Measurements from ENCODE around the gene STIM1.
"Not testable (repeated sequence)": the region's sequence is repeated elsewhere in the genome, so short reads cannot be mapped to it uniquely, and the experiment has no call there.

STIM1 gene

DNA sequence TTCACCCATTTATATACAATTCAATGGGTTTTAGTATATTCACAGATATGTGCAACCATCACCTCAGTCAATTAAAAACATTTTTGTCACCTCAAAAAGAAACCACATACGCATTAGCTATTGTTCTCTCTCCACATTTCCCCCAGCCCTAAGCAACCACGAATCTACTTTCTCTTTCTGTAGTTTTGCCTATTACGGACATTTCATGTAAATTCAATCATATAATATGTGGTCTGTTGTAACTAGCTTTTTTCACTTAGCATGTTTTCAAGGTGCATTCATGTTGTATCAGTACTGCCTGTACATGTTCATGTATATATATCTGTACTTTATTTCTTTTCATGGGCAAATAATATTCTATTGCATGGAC is 134.4 kb downstream of the STIM1 start:
- DNase-seq, result no peak

DNA sequence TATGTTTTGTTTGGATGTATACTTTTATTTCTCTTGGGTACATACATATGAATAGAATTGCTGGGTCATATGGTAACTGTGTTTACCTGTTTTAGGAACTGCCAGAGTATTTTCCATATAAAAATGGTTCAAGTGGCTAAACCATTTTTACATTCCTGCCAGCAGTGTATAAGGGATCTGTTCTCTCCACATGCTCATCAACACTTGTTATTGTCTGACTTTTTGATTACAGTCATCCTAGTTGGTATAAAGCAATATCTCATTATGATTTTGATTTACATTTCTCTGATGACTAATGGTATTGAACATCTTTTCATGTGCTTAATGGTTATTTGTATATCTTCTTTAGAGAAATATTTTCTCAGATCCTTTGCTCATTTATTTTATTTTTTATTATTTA is 134.9 kb downstream of the STIM1 start:
- DNase-seq, result no peak

DNA sequence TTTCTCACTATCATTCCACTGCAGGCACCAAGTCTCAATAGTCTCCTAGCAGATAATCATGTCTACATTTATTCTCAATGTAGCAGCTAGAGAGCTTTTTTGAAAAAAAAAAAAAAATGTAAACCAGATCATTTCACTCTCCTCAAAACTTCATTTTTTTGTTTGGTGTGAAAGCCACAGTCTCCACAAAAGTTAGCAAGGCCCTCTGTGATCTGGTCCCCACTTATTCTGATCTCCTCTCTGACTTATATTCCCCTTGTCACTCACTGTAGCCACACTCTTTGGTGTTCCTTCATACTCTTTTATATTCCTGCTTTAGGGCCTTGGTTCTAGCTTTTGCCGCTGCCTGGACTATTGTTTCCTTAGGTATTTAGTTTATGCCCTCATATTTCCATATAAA is 137.5 kb downstream of the STIM1 start:
- no peak for DNase-seq

DNA sequence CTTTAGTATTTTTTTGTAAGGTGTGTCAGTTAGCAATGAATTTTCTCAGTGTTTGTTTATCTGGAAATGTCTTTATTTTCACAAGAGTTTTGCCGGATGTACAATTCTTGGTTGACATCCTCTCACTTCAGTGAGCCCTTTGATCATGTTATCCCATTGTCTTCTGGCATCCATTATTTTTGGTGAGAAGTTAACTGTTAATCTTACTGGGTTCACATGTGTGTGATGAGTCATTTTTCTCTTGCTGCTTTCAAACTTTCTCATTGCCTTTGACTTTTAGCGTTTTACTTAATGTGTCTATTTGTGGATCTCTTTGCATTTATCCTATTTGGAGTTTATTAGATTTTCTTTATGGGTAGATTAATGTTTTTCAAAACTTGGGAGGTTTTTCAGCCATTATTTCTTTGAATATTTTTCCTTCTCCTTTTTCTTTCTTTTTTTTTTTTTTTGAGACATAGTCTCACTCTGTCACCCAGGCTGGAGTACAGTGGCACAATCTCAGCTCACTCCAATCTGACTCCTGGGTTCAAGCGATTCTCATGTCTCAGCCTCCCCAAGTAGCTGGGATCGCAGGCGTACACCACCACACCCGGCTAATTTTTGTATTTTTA is 138.7 kb downstream of the STIM1 start:
- no peak for DNase-seq

DNA sequence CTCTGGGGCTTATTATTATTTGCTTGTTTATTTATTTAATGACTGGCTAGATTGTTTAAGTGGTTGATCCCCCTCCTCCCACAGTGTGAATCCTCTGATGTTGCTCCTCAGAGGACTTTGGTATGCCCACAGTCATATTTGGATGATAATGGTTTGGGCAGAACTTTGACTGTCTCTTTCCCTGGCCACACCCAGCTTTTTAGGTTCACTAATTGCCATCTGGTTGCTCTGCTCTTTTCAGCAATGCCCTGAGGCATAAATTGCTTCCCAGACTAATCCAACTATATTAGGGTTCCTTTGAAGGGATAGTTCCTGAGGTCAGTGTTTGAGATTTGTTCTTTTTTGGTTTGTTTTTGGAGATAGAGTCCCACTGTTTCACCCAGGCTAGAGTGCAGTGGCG is 139.8 kb downstream of the STIM1 start:
- DNase-seq, result no peak

DNA sequence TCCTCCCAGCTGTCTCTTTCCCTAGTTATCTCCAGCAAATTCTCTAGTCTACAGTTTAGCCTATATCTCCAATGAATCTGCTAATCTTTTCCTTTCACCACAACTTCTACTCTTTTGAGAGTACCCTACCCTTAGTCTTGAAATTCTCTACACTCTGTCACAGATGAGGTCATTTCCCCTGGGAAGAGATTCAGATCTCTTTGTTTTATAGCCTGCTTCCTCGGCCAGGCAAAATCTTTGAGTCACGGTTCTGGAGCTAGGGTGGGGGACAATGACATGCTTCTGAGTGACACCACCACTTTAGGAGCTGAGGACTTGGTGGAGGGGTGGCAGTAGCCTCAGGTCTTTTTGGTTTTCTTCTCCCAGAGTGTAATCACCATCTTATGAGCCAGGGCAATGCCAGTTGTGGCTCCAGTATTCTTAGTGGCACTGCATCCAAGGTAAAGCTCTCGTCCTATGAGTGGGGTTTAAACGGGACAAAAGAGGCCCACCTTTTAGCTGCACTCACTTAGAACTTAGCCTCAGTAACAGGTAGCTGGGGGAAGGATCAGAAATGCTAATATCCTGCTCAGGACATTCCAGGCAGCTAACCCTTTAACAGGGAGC is 140.6 kb downstream of the STIM1 start:
- no peak for DNase-seq

DNA sequence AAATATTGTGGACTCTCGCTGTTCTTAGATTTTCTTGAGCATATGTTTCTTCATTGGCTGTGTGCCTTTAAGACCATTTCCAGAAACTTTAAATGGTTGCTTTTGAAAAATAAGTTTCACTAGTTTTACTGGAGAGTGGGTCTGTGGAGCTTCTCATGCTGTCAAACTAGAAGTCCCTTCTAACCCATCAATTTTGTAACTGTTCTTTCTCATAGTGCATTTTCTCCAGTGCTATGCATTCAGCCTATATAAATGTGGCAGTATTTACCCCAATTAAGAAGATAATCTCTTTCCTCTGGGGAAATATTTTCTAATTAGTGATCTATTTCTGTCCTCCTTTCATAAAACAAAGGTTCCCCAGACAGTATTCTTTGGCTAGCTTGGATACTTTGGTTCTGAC is 141.2 kb downstream of the STIM1 start:
- no peak for DNase-seq

DNA sequence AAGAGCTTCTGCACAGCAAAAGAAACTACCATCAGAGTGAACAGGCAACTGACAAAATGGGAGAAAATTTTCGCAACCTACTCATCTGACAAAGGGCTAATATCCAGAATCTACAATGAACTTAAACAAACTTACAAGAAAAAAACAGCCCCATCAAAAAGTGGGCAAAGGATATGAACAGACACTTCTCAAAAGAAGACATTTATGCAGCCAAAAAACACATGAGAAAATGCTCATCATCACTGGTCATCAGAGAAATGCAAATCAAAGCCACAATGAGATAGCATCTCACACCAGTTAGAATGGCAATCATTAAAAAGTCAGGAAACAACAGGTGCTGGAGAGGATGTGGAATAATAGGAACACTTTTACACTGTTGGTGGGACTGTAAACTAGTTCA is 149.3 kb downstream of the STIM1 start:
- not testable (repeated sequence) for DNase-seq

DNA sequence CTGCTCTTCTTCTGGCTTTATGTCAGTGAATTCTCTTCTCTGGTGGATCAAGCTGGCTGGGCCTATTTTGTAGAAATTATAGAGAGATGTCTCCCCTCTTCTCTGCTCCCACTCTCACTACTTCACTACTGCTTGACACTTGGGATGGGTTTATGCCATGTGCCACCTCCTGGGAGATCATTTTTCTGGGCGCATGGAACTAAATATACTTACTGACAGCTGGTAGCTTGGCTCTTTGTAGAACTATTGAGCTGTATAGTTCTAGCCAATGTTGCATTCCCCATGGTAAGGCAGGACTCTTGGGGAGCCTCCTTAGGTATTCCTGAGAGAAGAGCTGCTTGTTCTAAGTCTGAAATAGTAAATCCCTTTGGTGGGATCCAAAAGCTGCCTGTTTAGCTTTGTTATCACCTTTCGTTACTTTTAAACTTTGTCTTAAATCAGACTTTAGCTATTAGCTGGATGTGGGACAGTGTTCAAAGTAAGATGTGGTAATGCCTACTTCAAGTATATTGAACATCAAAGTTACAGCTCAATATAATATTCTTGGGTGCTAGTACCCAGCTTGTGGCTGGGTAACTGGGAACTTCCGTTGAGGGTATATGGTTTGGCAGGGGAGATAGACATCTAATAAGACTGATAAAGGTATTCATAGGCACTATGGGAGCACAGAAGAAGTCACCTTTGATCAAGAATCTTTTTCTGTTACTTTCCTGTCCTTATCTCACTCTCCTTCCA is 151.6 kb downstream of the STIM1 start:
- DNase-seq, result no peak

DNA sequence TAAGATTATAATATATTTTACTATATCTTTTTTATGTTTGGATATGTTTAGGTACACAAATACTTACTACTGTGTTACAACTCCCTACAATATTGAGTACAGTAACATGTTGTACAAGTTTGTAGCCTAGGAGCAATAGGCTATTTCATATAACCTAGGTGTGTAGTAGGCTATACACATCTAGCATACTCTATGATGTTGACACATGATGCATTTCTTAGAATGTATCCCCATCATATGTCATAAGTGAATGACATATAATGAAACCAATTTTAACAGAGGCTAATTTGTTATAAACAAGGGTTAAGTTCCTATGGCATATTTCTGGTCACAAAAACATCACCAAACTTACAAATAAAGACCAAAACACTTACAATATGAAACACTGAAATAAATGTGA is 152.7 kb downstream of the STIM1 start:
- DNase-seq, result no peak

DNA sequence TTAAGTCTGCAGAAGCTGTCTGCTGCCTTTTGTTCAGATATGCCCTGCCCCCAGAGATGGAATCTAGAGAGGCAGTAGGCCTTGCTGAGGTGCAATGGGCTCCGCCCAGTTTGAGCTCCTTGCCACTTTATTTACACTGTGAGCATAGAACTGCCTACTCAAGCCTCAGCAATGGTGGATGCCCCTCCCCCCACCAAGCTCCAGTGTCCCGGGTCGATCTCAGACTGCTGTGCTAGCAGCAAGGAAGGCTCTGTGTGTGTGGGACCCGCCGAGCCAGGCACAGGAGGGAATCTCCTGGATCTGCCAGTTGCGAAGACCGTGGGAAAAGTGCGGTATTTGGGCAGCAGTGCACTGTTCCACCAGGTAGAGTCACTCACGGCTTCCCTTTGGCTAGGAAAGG is 161.1 kb downstream of the STIM1 start:
- DNase-seq, result not testable (repeated sequence)

DNA sequence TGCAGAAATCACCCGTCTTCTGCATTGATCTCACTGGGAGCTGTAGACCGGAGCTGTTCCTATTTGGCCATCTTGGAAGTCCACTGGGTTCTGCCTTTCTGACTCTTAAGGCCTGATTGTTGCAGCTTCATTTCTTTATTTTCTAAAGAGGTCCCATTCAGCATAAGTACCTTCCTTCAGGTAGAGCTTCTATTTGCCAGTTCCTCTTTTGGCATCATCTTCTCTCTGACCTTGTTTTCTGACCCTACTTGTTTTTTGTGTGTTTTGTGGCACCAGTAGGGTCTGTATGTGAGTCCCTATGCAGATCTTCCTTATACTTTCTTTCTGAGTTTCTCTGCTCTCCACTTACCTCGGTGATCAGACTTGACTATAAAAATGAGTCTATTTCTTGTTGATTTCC is 161.7 kb downstream of the STIM1 start:
- DNase-seq, result no peak

DNA sequence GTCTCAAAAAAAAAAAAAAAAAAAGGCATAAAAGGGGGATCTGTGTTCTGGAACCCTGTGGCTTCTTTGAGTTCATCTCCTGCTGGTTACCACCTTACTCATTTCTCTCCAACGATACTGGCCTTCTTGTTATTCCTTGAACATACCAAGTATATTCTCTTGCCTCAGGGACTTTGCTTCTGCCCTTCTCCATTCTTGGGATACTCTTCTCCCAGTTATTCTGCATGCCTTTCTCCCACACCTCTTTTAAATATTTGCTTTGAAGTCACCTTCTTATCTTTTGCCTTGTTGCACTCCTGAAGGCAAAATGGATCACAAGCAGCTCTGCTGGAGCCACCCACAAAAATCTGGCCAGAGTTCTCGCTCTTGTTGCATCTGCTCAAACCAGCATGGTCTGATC is 163.2 kb downstream of the STIM1 start:
- DNase-seq, result no peak

DNA sequence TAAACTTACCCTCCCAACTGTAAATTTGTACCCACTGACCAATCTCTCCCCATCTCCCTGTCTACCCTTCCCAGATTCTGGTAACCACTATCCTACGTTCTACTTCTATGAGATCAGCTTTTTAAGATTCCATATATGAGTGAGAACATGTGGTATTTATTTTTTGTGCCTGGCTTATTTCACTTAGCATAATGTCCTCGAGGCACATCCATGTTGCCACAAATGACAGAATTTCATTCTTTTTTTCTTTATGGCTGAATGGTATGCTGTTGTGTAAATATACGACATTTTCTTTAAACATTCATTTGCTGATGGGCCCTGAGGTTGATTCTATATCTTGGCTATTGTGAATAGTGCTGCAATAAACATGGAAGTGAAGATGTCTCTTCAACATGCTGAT is 164.4 kb downstream of the STIM1 start:
- DNase-seq, result no peak

DNA sequence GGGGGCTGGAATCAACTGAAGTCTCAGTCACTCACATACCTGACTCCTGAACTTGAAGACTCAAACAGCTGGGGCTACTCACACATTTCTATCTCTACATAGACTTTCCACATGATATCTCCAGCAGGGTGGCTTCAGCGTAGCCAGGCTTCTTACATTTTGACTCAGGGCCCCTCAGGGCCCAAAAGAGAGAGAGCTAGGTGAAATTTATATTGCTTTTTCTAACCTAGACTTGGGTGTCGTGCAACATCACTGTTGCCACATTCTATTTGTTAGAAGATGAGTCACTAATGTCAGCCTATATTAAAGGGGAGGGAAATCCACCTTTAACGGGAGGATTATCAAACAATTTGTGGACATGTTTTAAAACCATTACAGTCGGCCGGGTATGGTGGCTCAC is 167.2 kb downstream of the STIM1 start:
- no peak for DNase-seq

DNA sequence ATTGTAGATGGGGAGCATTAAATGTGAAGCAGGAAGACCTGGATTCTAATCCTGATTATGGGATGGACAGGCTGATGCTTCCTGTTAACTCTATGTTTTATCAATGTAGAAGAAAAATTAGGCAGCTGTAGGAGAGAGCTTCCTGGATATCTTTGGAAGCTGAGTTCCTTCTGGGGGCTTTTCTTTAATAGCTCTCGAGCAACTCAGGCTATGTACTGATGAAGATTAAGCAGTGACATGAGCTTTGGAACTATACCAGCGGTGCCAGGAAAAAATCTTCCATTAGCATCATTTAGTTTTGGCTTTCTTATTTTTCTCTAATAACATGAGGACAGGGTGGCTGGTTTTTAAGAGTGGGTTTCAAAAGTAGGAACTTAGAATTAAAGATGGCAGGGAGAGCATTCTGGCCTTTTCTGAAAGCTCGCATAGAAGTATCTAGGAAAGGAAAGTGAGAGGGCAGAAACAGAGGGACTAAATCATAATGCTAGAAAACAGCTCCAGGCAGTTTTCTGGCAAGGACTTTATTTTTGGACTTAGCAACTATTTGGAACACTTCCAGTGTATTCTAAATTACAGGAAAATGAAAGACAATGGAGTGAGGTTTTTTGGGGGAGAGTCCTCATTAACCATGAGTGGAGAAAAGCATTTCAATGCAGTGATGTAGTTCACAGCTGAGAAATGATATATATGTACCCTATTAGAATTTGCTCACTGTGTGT is 169.9 kb downstream of the STIM1 start:
- DNase-seq, result no peak

DNA sequence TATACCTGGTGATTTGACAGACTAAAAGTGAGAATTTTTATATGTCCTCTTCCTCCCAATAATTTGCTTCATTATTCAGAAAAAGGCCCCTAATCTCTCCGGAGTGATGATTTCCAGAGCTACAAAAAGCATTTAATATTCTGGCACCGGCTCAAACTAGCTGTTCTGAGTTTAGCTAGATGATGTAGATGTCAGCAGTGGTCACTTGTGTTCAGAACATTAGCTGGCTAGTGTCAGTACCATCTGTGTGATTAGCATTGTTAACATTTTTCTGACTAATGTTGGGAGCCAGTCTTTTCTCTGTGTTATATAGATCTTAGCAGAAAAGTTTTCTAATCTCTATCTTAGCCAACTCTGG is 170.5 kb downstream of the STIM1 start:
- DNase-seq, result no peak

DNA sequence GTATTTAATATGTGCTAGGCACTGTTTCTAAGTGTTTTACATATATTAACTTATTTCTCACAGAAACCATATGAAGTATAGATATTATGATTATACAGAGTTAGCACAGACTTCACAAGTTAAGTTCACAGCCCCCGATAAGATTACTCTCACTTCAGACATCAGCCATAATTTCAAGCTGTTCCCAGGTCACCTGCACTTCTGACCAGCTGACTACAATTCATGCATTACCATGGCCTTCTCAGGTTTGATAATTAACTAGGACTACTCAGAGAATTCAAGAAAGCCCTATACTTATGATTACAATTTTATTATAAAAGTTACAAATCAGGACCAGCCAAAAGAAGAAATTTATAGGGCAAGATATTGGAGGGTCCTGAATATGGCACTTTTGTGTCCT is 170.9 kb downstream of the STIM1 start:
- no peak for DNase-seq

DNA sequence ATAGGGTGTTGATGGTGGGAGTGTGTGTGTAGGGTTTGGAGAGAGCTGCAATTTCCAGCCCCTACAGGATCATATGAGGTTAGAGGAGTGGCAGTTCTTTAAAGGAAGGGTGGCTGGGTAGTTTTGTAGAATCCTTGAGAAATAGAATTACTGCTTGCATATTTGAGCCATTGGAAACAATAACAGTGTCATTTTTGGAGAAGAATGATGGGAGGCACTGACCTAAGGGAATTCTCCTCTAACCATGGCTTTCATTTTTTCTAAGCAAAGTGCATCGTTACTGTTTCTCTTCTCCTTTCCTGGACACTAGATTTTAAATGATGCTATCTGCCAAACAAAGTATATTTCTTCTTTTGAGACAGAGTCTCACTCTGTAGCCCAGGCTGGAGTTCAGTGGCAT is 172.3 kb downstream of the STIM1 start:
- no peak for DNase-seq

DNA sequence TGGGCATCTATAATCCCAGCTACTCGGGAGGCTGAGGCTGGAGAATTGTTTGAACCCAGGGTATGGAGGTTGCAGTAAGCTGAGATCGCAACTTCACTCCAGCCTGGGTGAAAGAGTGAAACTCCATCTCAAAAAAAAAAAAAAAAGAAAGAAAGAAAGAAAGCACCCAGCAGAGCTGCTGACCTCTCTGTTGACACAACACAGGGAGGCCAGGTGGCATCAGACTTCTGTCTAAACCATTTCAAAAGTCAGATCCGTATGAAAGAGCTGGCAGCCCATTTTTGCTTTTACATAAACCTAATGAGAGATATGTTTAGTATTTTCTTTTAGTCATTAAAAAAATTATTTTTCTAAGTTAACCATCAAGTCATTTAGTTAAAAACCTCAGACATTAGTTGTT is 174.7 kb downstream of the STIM1 start:
- no peak for DNase-seq

DNA sequence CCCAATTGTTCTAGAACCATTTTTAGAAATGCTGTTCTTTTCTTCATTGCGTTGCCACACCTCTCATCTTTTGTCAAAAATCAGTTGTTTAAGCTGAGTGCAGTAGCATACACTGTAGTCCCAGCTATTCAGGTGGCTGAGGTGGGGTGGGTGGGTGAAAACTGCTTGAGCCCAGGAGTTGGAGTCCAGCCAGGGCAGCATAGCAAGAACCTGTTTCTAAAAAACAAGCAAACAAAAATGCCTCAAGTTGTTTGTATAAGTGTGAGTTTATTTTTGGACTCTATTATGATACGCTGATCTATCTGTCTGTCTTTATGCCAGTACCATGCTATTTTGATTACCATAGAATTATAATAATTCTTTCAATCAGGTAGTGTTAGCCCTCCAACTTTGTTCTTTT is 176.6 kb downstream of the STIM1 start:
- no peak for DNase-seq

DNA sequence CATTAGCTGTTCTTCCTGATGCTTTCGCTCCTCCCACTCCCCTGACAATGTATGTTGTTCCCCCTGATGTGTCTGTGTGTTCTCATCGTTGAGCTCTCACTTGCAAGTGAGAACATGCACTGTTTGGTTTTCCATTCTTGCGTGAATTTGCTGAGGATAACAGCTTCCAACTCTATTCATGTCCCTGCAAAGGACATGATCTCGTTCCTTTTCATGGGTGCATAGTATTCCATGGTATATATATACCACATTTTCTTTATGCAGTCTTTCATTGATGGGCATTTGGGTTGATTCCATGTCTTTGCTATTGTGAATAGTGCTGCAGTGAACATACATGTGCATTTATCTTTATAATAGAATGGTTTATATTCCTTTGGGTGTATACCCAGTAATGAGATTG is 180.5 kb downstream of the STIM1 start:
- no peak for DNase-seq

DNA sequence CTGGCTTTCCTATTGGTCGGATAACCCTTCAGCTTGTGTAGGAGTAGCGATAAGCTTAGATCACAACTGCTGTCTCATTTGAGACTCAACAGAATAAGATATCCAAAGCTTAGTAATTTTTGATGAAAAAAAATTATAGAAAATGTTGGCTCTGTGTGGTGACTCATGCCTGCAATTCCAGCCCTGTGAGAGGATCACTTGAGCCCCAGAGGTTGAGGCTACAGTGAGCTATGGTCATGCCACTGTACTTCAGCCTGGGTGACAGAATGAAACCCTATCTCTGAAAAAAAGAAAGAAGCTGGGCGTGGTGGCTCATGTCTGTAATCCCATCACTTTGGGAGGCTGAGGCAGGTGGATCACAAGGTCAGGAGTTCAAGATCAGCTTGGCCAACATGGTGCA is 183.5 kb downstream of the STIM1 start:
- no peak for DNase-seq

DNA sequence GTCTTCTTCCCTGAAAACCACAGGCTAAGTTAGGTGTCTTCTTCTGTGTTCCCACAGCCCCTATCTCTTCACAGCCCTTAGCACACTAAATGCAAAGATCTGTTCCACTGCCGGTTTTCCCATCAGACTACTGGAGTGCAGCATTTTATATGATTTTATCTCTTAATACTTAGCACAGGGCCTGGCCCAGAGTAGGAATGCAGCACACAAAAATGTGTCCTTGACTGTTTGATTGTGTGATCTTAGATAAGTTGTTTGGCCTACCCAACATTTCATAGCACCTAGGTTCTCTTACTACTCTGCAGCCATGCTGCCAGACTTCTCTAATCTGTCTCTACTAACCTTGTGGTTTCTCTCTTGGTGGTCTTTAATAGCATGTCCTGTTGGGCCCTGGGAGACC is 185.0 kb downstream of the STIM1 start:
- DNase-seq, result no peak

Data from activated gamma-delta T cell treated with Interleukin-2 at 50 U/mL for 16 hours (primary cell).